GM18520 (cell line): ENCODE results near the gene MED25.
A peak's percentile ranks its signal among the peaks of the same experiment; 100 is the strongest.

Experiments
- ATAC-seq: cut with Tn5 transposase; IDR thresholded peaks from one replicate; pipeline ENCODE4 v1.9.1; 2021; ENCODE audit not compliant: unreplicated experiment

MED25 gene

DNA sequence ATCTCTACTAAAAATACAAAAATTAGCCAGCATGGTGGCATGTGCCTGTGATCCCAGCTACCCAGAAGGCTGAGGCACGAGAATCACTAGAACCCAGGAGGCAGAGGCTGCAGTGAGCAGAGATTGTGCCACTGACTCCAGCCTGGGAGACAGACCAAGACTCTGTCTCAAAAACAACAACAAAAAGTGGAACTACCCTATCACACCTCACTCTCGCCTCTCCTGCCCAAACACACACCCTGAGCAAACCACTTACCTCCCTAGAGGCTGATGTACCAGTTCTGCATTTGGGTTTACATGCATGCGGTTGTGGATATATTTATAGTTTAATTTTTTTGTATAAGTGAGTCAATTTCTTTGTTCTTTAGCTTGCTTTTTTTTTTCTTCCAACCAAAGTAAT is 25.2 kb downstream of the MED25 start:
- ATAC-seq, result peak; percentile 52

DNA sequence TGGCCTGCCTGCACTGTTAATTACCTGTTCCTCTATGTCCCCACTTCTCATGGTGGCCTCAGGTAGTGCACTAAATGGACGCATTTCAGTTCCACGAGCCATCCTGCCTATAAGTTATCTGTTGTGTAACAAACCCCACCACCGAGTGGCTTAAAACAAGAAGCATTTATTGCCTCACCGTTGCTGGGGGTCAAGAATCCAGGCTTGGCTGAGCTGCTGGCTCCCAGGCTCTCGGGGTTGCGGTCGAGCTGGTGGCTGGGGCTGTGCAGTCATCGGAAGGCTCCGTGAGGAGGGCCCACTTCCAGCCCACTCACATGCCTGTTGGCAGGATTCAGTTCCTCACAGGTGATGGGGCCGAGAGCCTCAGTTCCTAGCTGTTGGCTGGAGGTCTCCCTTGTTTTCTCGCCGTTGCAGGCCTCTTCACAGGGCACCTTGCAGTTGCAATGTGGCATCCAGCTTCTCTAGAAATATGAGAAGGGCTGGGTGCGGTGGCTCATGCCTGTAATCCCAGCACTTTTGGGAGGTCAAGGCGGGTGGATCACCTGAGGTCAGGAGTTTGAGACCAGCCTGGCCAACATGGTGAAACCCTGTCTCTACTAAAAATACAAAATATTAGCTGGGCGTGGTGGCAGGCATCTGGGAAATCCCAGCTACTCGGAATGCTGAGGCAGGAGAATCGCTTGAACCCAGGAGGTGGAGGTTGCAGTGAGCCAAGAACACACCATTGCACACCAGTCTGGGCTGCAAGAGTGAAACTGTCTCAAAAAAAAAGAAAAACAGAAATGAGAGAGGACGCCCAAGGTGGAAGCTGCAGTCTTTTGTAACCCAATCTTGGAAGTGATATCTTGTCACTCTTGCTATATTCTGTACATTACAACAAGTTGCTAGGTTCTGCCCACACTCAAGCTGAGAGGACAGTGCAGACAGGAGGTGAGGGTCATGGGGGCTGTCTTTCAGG is 26.3 kb downstream of the MED25 start:
- no peak for ATAC-seq

DNA sequence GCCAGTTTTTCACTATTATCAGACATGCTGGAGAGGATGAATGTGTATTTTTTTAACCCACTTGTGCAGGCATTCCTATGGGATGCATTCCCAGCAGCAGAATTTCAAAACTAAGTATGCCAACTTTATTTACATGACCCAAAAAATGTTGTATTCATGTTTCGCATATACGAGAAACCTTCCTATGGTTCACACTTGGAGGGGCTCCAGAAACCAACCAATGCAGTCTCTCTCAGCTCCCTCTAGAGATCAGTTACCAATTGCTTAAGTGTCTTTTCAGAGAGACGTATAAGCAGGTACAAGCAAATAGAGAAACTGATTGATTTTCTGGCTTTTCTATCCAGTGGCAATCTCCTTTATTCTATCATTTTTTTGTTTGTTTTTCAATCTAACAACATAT is 27.3 kb downstream of the MED25 start:
- ATAC-seq, result no peak

DNA sequence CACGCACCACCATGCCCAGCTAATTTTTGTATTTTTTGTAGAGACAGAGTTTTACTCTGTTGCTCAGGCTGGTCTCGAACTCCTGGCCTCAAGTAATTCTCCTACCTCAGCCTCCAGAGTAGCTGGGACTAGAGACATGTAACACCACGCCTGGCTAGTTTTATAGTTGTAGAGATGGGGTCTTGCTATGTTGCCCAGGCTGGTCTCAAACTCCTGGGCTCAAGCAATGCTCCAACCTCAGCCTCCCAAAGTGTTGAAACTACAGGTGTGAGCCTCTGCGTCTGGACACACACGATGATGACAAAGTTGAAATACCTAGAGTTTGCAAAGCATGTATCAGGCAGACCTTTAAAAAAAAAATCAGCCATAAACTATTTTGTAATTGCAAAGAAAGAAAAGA is 28.3 kb downstream of the MED25 start:
- no peak for ATAC-seq

DNA sequence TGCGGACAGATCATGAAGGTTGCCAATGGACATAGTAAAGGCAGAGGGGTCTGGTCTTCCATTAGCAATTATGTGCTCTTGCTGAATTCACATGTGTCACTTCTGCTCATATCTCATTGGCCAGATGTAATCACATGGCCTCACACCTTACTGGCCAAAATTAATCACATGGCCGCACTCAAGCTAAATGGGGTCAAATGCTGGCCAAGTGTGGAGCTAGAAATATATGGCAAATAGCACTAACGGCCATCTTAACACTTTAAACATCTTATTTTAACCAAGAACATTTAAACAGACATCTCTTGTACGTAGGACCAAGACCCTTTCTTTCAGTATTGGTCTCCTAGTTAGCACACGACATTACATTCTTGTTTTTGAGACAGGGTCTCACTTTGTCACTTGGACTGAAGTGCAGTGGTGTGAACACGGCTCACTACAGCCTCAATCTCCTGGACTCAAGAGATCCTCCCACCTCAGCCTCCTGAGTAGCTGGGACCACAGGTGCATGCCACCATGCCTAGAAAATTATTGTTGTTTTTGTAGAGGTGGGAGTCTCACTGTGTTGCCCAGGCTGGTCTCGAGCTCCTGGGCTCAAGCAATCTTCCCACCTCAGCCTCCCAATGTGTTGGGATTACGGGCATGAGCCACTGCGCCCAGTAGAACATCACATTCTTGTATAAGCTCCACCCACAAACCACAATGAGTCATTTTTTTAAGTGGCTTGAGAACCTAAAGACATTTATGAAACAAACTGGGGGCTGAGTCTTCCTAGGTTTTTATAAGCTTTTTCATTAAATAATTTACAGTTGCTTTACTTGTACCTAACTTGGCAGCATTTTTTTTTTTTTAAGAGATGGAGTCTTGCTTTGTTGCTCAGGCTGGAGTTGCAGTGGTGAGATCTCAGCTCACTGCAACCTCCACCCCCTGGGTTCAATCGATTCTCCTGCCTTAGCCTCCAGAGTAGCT is 29.9 kb downstream of the MED25 start:
- ATAC-seq, result no peak

DNA sequence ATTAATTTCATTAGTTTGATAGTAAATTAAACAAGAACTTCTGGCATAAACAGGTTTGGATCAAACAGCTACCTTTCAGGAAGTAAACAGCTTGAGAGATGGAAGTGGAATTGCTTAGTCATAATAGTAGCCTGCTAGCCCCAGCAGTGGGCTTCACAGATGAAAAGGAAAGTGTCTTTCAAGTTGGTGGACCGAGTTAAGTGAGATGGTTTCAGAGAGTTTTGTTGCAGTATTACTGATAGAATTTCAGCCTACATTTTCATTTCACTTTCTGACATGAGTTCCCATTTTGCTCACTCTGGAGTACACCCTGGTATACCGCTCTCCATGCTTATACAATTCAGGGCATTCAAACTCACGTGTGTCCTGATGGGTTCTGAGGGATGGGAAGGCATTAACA is 30.8 kb downstream of the MED25 start:
- ATAC-seq, result no peak

DNA sequence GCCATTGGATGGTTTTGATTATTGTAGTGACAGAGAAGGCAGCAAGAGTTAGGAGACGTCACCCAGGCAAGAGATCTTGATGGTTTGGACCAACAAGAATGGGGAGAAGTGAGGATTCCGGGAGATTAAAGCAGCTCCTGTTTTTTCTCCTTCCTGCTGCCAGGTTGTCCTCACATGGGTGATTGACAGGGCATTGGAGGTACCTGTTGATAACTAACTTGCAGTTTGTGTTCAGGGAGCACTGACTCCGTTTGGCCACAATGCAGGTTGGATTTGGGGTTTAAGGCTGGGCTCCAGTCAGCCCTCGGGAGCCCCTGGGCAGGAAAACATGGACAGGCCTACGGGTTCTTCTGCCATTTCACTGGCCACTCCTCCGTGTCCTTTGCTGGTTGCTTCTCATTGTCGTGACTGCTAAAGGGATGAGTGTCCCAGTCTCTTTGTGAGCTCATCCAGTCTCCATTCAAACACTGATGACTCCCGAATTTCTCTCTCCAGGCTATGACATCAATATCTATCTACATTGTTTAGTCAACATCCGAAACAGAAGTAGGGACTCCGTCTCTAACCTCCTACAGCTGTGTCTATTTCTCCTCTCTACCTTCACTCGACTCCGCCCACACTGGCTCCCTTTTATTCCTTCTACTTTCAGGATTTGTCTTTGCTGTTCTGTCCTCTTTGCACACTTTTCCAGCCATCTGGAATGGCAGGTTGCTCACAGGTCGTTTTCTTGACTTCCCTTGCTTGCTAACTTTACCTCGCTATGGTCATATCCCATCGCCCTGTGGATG is 31.5 kb downstream of the MED25 start:
- no peak for ATAC-seq

DNA sequence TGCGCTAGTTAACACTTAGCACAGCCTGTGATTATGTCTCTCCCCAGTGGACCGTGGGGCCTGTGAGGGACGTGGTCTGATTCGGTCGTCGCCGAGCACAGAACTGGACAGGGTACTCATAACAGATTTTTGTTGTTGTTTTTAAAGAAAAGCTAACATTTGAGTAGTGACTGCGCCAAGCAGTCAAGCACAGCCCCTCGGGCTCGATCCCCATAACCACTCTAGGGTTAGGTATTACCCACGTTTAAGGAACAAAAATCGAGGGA is 32.1 kb downstream of the MED25 start:
- no peak for ATAC-seq

DNA sequence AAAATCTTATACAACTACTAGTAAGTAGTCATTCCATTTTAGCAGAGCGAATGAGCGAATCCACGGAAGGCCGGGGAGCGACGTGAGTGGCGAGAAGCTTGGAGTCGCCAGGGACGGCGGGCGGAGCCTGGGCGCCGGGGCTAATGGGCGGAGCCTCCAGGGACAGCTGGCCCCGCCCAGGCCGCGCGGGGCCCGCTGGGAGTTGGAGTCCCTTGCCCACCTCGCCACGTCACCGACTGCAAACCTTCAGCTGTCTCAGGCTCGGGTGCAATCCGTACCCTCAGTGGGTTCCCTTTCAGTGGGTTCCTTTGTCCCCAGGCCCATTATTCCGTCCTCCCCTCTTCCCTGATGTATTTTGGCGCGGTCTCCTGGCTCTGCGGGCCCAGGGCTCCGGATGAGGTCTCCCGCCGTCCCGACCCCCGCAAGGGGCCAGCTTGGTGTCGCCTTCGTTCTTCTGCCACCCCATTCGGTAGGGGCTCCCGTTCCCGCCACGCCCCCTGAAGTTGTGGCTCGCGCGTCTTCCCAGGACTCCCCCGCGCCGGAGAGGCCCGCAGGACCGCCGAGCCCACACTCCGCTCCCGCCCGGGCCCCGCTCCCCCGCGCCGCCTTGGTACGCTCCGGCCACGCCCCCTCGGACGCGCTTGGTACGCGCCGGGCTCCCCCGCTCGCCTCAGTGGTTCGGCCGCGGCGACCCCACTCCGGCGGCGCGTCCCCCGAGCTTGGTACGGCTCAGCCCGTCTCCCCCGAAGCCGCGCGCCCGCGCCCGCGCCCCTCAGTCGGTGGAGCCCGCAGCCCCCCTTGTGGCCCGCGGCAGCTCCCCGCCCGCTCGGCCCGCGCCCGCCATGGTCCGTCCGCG is 32.6 kb downstream of the MED25 start, which contains the start of gene PTOV1:
PTOV1 (plus strand) TSS at position 673 of the 856 bp plus-strand sequence.
- ATAC-seq, result peak; percentile 65

DNA sequence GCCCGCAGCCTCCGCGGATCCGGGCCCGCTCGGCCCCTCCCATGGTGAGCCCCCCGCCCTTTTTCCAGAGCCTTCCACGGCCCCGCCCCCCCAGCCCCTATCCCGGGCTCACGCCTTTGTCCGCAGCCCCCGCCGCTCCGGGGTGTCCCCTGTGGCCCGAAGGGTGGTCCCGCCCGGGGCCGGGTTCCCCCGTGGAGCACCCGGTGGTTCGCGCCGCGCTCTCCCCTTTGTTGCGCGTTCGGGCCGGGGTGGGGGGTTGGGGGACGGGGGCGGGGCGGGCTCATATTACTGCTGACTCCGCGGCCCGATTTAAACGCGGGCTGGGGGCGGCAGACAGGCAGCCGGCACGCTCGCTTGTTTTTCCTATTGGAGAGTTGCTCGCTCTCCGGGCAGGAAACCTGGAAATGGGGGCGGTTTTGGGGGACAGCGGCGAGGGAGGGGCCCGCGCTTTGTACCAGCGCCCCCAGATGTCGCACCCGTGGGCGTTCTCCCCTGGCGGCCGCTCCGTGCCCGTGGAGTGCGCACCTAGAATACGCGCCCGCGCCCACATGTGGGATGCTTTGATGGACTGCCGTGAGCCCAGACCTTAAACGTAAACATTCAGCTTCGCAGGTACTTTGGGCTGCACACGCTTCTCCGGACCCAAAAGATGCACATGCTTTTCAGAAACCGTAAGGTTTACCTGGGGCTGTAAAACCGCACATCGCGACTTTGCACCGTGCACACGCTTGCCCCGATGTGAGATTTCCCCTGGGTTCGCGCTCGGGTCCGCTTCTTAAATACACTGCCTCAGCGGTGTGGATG is 33.6 kb downstream of the MED25 start:
- ATAC-seq, result no peak

DNA sequence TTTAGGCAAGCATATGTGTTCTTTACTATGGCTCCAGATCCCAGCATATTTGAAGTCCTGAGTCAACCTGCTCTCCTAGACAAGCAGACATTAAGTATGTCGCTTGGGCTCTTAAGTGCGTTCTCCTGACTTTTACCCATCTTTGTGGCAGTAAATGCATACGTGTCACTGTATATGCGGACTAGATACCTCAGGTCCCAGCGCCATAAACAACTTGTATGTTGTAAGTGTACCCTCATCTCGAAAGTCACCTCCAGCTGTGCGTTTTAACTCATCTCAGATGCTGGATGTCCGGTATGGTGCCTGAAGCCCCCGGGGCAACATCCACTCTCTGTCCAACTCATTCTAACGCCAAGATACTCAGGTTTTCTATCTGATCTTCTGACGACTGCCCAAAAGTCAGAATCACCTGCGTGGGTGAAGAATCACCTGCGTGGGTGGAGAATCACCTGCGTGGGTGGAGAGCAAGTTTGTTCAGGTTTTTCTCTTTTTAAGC is 34.6 kb downstream of the MED25 start:
- ATAC-seq, result no peak

DNA sequence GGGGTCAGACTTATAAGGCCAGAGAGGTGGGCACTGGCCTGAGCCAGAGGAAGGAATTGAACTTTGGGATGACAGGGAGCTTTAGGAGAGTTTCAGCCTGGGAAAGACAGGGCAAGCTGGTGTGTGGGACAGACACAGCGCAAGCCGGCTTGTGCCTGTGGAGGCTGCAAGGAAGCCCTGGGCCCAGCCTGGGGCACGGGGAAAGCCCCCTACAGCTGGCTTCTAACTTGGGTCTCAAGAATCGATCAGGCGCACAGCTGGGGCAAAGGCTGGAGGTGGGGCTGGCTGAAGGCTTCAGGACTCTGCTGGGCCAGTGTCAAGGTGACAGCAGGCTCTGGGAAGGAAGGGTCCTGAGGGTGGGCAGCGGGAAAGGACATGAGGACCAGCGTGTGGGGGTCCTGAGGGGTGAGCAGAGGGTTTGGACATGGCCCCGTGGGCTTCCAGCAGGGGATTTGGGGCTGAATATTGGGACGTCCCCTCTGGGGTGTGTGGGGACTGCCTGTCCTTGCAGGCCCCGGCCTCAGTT is 35.8 kb downstream of the MED25 start:
- no peak for ATAC-seq

DNA sequence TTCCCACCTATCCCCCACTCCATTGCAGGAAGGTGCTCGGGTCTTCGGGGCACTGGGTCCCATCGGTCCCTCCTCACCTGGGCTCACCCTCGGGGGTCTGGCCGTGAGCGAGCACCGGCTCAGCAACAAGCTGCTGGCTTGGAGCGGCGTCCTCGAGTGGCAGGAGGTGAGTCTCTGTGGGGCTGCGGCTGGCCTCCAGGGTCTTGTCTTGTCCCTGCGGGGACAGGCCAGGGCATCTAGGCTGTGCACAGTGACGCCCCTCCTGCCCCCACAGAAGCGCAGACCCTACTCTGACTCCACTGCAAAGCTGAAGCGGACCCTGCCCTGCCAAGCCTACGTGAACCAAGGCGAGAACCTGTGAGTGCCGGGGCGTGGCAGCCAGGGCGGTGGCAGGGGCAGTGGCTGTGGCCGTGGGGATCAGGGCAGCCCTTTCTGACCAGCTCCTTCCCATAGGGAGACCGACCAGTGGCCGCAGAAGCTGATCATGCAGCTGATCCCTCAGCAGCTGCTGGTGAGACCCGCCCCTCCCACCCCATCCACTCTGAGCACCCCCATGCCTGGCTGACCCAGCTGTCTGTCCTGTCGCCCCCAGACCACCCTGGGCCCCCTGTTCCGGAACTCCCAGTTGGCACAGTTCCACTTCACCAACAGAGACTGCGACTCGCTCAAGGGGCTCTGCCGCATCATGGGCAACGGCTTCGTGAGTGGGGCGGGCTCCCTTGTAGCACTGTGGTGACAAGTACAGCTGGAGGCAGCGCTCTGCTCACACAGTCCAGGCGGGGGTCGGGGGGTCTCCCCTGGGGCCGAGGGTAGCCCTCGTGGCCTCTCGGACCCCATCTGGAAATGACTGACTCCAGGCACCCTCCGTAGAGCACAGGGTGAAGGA is 36.5 kb downstream of the MED25 start:
- ATAC-seq, result no peak

DNA sequence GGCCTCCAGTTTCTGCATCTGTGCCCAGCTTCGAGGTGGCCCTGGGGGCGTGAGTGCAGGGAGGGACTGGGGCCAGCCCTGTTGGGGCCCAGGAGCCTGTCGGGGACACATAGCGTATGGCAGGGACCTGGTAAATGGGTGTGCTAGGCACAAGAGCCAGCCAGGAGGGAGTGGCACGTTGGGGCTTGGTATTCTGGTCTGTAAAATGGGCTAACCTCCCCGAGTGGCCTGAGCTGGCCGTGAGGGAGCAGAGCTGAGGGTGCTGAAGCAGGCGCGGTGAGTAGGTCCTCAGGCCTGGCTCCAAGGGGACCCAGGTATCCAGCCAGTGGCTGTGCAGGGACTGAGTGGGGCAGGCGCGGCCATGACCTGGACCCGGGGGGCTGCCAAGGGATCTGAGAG is 37.2 kb downstream of the MED25 start:
- no peak for ATAC-seq

DNA sequence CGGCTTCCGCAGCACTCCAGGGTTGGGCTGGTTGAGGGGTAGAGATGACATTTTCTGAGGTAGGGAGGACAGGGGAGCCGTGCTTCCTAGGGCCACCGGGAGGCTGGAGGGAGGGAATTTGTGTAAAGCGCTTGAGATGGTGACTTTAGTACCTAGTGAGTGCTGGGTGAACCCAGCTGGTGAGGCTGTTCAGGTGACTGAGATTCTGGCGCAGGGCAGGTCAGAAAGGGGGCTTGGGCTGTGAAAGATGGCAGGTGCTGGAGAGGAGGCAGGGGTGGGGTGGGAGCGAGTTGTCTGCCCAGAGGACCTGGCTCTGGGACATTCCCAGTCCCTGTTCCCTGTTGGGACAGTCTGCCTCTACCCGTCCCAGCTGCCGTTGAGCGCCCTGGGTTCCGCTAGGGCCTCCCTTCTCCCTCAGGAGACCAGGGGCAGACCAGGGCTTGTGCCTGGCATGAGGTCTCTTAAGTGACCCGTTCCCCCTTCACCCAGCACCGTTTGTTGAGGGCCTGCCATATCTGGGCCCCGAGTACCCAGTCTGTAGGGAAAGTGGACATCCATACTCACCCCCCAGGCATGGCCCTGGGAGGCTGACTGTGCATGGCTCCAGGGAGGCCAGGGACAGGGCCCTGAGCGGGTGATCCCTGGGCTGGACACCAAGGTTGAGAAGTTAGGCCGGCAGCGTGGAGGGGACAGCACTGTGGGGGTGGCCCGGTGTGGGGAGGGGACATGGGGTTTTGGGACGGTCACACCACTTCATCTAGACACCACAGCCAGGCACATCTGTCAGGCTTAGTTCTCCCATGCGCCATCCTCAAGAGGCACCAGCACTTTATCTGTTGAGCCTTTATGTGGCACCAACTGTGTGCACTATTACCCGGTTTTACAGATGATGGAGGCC is 37.8 kb downstream of the MED25 start:
- ATAC-seq, result no peak

DNA sequence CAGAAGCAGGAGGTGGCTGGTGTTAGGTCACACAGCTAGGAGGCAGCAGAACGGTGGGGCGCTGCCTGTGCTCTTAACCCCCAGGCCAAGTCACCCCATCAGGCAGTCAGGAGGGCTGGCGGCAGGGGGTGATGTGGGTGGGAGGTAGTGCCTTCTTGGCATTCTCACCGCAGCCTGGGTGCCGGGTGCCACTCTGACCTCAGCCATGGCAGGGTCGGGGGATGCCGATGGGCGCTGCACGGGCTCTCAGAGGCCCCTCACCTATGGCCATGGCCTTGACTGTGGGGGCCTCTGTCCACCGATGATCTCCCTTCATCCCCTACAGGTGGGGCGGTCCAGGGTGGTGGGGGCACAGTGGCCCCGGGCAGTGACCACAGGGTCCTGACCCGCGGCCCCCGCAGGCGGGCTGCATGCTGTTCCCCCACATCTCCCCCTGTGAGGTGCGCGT is 38.5 kb downstream of the MED25 start:
- ATAC-seq, result no peak
